NCI-H2171 treated with DMSO at 0.1 percent for 48 hours (cell line): ENCODE measurements around the gene CYP27B1.
"Not testable (repeated sequence)": the region's sequence is repeated elsewhere in the genome, so short reads cannot be mapped to it uniquely, and the experiment has no call there.

Experiments used
- DNase-seq: peaks from one replicate; lab custom pipeline; 2025; lab: John Stamatoyannopoulos, UW

CYP27B1 gene

DNA sequence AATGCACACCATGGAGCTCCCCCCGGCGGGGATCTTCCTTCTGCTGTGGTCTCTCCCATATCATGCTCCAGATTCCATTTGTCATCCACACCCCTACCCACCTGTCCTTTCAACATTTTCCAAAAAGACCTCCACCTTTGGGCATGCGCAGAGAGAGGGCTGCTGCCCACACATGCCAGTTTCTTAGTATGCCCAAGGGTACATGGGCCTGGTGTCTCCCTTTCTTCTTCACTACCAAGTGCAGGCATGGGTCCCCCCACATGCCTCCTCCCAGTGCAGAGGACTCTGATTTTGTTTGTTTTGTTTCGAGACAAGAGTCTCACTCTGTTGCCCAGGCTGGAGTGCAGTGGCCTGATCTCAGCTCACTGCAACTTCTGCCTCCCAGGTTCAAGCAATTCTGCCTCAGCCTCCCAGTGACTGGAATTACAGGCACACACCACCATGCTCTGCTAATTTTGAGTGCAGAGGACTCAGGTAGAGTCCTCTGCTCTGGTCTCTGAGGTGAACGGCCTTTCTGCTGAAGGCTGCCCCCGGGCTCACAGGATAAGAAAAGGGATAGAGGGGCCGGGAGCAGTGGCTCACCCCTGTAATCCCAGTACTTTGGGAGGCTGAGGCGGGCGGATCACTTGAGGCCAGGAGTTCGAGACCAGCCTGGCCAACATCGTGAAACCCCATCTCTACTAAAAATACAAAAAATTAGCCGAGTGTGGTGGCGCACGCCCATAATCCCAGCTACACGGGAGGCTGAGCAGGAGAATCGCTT lies 44.9 kb downstream of the CYP27B1 start:
- not testable (repeated sequence) for DNase-seq

DNA sequence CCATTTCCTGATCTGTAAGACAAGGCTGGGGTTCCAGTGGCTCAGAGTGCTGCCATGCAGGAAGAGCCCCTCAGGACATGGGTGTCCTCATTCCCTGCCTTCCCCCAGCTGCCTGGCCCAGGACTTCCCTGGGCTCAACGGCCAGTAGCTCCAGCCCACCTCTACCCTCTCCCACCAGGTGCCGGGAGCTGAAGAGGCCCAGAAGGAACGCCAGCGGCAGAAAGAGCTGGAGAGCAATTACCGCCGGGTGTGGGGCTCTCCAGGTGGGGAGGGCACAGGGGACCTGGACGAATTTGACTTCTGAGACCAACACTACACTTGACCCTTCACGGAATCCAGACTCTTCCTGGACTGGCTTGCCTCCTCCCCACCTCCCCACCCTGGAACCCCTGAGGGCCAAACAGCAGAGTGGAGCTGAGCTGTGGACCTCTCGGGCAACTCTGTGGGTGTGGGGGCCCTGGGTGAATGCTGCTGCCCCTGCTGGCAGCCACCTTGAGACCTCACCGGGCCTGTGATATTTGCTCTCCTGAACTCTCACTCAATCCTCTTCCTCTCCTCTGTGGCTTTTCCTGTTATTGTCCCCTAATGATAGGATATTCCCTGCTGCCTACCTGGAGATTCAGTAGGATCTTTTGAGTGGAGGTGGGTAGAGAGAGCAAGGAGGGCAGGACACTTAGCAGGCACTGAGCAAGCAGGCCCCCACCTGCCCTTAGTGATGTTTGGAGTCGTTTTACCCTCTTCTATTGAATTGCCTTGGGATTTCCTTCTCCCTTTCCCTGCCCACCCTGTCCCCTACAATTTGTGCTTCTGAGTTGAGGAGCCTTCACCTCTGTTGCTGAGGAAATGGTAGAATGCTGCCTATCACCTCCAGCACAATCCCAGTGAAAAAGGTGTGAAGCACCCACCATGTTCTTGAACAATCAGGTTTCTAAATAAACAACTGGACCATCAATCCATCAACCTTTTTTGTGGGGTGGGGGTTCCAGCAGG lies 46.0 kb downstream of the CYP27B1 start:
- DNase-seq, result no peak

DNA sequence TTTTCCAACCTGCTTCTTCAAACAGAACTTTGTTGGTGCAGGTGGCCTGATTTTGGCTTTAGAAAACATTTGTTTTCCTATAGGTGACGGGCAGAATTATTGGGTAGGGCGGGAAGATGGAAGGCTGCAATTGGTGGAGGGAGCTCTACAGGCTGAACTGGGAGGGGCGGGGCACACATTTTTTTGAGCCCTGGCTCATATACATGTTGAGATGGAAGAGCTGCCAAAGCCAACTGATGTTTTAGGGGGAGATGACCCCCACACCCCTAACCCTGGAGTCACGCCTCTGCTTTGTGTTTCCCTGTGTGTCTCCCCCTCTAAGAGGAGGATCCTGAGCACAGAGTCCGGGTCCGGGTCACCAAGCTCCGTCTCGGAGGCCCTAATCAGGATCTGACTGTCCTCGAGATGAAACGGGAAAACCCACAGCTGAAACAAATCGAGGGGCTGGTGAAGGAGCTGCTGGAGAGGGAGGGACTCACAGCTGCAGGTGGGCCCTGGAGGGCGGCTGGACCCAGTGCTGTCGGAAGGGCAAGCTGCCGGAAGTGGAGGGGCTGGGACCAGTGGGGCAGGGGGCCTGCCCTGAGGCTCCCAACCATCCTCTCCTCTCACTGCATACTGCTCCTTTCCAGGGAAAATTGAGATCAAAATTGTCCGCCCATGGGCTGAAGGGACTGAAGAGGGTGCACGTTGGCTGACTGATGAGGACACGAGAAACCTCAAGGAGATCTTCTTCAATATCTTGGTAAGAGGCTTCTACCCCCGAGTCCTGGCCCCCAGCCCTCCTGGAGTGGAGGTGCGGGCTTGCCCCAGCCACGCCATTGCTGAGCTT lies 46.9 kb downstream of the CYP27B1 start:
- no peak for DNase-seq

DNA sequence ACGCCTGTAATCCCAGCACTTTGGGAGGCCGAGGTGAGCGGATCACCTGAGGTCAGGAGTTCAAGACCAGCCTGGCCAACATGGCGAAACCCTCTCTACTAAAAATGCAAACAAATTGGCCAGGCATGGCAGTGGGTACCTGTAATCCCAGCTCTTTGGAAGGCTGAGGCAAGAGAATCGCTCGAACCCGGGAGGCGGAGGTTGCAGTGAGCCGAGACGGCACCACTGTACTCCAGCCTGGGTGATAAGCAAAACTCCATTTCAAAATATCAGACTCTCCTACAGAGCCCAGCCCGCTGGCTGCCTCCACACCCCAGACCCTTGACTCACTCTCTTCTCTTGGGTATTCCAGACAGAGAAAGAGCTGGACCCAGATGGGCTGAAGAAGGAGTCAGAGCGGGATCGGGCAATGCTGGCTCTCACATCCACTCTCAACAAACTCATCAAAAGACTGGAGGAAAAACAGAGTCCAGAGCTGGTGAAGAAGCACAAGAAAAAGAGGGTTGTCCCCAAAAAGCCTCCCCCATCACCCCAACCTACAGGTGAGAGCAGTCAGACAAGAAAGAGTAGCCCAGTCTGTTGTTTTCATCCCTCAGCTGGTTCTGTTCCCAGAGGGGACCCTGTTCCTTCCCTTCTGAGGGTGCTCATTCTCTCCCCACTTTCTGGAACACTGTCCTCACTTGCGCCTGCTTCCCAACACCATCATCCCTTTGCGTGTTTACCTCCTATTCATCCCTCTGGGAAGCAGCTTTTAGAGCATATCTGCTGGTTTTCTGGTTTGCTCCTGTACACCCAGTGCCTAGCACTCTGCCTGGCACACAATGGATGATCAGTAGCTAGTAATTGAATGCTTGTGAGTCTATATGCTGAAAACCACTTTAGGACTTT lies 48.0 kb downstream of the CYP27B1 start:
- no peak for DNase-seq

DNA sequence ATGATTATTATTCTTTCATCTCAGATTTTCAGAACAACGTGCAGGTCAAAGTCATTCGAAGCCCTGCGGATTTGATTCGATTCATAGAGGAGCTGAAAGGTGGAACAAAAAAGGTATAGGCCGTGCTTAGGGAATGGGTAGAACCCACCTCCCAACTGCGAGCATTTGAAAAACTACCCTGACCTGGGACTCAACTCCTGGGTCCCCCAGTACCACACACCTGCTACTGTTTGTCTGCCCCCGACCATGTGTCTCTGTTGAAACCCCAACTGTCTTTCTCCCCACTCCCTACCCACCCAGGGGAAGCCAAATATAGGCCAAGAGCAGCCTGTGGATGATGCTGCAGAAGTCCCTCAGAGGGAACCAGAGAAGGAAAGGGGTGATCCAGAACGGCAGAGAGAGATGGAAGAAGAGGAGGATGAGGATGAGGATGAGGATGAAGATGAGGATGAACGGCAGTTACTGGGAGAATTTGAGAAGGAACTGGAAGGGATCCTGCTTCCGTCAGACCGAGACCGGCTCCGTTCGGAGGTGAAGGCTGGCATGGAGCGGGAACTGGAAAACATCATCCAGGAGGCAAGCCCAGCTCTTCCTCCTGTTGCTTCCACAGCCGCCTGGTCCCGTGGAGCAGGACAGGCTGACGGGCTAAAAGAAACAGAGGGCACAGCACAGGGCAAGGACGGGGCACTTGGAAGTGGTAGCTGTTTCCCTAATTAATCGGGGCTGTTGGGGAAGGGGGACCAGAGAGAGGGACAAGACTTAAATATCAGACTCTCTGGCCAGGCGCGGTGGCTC lies 48.8 kb downstream of the CYP27B1 start:
- DNase-seq, result no peak

DNA sequence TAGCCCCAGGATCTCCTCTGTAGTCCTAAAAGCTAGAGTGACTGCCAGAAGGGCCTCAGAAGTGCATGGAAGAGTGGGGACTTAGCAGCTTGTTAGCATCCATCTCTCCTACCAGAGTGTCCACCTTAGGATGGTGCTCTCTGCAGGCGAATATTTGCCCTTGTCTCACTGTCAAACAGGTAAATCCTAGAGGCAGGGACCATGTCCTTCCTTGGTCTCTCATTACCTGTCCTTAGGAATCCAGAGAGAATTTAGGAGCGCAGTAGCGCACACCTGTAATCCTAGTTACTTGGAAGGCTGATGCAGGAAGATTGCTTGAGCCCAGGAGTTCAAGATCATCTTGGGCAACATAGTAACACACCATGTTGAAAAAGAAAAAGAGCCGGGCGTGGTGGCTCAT lies 49.7 kb downstream of the CYP27B1 start:
- DNase-seq, result no peak

DNA sequence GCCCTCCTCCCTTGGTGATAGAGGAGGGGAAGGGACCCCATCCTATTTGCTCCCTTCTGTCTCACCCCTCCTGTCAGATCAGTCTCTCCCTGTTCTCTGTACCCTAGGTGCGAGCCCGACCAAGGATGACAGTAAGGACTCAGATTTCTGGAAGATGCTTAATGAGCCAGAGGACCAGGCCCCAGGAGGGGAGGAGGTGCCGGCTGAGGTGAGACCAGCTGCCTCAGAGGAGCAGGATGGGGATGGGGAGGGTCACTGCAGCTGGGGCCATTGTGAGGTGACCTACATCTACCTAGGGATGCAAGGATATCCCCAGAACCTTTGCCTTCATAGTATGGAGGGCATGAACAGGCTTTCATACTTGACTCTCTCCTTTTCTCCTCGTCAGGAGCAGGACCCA lies 50.6 kb downstream of the CYP27B1 start:
- DNase-seq, result no peak

DNA sequence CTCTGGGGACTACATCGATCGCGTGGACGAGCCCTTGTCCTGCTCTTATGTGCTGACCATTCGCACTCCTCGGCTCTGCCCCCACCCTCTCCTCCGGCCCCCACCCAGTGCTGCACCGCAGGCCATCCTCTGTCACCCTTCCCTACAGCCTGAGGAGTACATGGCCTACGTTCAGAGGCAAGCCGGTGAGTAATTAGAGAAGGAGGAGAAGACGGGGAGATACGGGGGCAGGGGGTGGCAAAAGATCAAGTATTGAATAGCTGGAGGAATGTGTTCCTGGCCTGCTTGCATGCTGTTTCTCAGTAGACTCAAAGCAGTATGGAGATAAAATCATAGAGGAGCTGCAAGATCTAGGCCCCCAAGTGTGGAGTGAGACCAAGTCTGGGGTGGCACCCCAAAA lies 51.1 kb downstream of the CYP27B1 start:
- DNase-seq, result no peak

DNA sequence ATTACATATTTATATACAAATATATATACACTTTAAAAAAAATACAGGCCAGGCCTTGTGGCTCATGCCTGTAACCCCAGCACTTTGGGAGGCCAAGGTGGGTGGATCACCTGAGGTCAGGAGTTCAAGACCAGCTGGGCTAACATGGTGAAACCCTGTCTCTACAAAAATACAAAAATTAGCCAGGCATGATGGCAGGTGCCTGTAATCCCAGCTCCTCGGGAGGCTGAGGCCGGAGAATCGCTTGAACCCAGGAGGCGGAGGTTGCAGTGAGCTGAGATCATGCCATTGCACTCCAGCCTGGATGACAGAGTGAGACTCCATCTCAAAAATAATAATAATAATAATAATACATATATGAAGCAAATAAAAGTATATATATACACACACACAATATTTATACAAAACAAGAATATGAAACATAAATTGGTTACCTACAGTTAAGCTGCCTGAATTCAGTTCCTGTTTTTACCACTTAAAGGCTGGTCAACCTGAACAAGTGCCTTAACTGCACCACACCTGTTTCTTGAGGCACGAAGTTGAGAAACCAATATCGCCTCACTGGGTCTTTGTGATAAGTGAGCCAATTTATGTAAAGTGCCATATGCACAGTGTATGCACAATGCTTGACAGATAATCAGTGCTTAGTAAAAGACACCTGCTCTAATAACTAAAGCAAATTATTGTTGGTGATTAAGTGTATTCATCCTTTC lies 51.7 kb downstream of the CYP27B1 start:
- not testable (repeated sequence) for DNase-seq

DNA sequence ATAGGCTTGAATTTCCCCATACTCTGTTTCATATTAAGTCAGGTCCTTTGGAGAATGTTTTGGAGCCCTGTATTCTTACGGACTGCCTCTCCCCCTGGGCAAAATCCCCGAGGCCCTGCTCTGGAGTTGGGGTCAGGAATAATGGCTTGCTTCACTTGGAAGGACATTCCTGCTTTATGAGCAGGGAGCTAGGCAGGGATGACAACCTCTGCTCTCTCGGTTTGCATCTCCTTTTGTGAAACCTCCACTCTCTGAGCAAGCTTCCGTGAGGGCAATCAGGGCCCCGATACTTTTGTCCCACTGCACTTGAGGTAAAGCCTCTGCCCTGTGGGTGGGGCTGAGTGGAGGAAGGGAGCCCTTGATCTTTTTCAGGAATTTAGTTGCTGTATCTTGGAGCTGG lies 53.7 kb downstream of the CYP27B1 start:
- no peak for DNase-seq

DNA sequence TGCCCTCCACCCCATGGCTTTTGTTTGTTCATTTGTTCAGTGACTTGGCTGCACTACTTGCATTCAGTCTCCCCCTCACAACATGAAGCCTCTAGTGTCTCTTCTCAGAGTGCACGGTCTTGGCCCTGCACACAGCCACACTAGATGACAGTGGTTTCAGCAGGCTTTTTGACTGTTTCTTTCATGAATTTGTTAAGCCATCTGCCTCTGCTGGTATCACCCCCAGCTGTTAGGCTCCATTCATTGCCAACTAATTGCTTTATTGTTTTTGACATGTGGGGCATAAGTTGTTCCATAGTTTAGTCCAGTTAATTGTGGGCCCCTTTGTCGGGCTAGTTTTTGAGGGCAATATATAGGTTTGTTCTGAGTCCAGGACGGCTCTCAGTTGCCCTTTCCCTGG lies 54.2 kb downstream of the CYP27B1 start:
- DNase-seq, result no peak
